Upper lobe of right lung (tissue), 1 donor: ENCODE data around the gene SVEP1. TPM values are rescaled to one million over a fixed set of nuclear protein-coding genes. Genes with fewer than 3 reads are reported as not detected.

Experiments
- ATAC-seq: fragments of 200-7000 bp; cut with Tn5 transposase; one replicate; pipeline ENCODE4 v1.9.1; 2020; ENCODE audit warnings: mild to moderate bottlenecking, moderate library complexity
- DNase-seq: peaks from one replicate; pipeline ENCODE4 v3.0.0-alpha.2; 2020
- H3K27ac ChIP-seq: fragments of 200-600 bp; one replicate; pipeline ENCODE4 v1.8.0; 2022
- H3K27me3 ChIP-seq: fragments of 200-600 bp; one replicate; pipeline ENCODE4 v1.8.0; 2022; ENCODE audit warnings: mild to moderate bottlenecking
- H3K36me3 ChIP-seq: fragments of 200-600 bp; one replicate; pipeline ENCODE4 v1.8.0; 2022
- H3K4me1 ChIP-seq: fragments of 200-600 bp; one replicate; pipeline ENCODE4 v1.8.0; 2022
- H3K4me3 ChIP-seq: fragments of 200-600 bp; one replicate; pipeline ENCODE4 v1.8.0; 2022; ENCODE audit warnings: mild to moderate bottlenecking
- H3K9me3 ChIP-seq: fragments of 200-600 bp; one replicate; pipeline ENCODE4 v1.8.0; 2022
- intact Hi-C: fragments of 100-400 bp; cut with DNase I; formaldehyde crosslinking; loops from one replicate; pipeline ENCODE4 v1.11.0; 2022
- long read RNA-seq: library from polyadenylated mRNA; unstranded; transcript quantifications from one replicate; pipeline ENCODE4 v2.0.0, GENCODE V29; 2021
- total RNA-seq: library from RNA; stranded (reverse); fragmentation: NEBNext Ultra II Directional; extraction: Animal tissue kit (Norgen Biotek cat#: 25700); gene quantifications from one replicate; pipeline ENCODE4 v1.2.1, GENCODE V29; 2021
- TF ChIP-seq, protein P1 (sequence below): fragments of 200-600 bp; IDR thresholded peaks from one replicate; pipeline ENCODE4 v1.8.0; 2022; ENCODE audit warnings: antibody characterized with exemption
- donor health status: DM: no; HTN: yes; CAD: no; lungs with severe emphysema.

Gene SVEP1
- 88.1 TPM for total RNA-seq
- long read RNA-seq, full-length matches to known transcripts = 5 of 42 reads
- long read RNA-seq, partial matches to known transcripts = 32 of 42 reads
- long read RNA-seq, other reads (novel, unspliced or antisense) = 5 of 42 reads

- intact Hi-C loops = no loop called here
- Histone ChIP-seq H3K27me3 (peaks cover 26% of the 10 kb centered on the region), H3K27ac (peak within 1 kb of the TSS; percentile 82), H3K4me3 (peak within 1 kb of the TSS; percentile 57), H3K9me3 (no peaks in the 10 kb centered on the region), H3K36me3 (no peaks in the 10 kb centered on the region), H3K4me1 (no peaks in the 10 kb centered on the region)
- DNase-seq (peak; percentile 85), ATAC-seq (peak; percentile 87)
- TF ChIP-seq, protein P1, sequence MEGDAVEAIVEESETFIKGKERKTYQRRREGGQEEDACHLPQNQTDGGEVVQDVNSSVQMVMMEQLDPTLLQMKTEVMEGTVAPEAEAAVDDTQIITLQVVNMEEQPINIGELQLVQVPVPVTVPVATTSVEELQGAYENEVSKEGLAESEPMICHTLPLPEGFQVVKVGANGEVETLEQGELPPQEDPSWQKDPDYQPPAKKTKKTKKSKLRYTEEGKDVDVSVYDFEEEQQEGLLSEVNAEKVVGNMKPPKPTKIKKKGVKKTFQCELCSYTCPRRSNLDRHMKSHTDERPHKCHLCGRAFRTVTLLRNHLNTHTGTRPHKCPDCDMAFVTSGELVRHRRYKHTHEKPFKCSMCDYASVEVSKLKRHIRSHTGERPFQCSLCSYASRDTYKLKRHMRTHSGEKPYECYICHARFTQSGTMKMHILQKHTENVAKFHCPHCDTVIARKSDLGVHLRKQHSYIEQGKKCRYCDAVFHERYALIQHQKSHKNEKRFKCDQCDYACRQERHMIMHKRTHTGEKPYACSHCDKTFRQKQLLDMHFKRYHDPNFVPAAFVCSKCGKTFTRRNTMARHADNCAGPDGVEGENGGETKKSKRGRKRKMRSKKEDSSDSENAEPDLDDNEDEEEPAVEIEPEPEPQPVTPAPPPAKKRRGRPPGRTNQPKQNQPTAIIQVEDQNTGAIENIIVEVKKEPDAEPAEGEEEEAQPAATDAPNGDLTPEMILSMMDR = no peak
Observed at GRCh38 chr9:110579034-110579861, at the start of gene SVEP1. Gene SVEP1 (minus strand): TSS chr9:110579741. CDS start chr9:110579543, 198 bp downstream.

- no peaks in the 10 kb centered on the region for H3K36me3 ChIP-seq
- H3K27me3 ChIP-seq = no peaks in the 10 kb centered on the region
- H3K9me3 ChIP-seq = no peaks in the 10 kb centered on the region
- TF ChIP-seq, protein P1 = no peak
- ATAC-seq (no peak), DNase-seq (no peak)
- no peak overlapping the region for H3K27ac ChIP-seq
- no peak overlapping the region for H3K4me3 ChIP-seq
- intact Hi-C loops = no loop called here
- H3K4me1 ChIP-seq = no peaks in the 10 kb centered on the region
Observed at GRCh38 chr9:110626101-110626829, 46.7 kb upstream of the SVEP1 start.

GRCh38 chr9:110623462-110624025 is 44.0 kb upstream of the SVEP1 start:
- Histone ChIP-seq H3K9me3 (no peaks in the 10 kb centered on the region), H3K36me3 (no peaks in the 10 kb centered on the region), H3K4me3 (no peak overlapping the region), H3K27me3 (no peaks in the 10 kb centered on the region), H3K27ac (no peak overlapping the region), H3K4me1 (no peaks in the 10 kb centered on the region)
- peak; percentile 79 for ATAC-seq
- intact Hi-C loops = no loop called here
- DNase-seq = no peak
- TF ChIP-seq, protein P1 = peak; percentile 68

DNA sequence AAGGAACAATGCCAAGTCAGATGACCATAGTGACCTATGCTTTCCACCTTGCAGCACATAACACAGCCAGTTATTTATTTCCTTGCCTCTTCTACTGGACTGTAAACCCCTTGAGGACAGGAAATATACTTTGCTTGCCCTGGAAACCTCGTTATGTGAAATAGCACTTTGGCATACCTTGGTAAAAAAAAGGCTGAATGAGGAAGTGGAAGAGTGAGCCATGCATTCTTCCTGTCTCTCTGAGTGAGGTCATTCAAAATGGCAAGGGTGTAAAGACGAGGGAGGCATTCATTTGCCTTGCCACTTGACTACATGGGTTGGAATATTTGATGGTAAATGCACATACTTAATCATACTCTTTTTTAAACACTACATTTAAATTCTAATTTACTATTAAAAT is 42.8 kb upstream of the SVEP1 start:
- Histone ChIP-seq H3K4me3 (no peak overlapping the region), H3K27me3 (no peaks in the 10 kb centered on the region), H3K27ac (no peak overlapping the region), H3K4me1 (no peaks in the 10 kb centered on the region), H3K36me3 (no peaks in the 10 kb centered on the region), H3K9me3 (no peaks in the 10 kb centered on the region)
- TF ChIP-seq, protein P1 = no peak
- DNase-seq = no peak
- no peak for ATAC-seq
- intact Hi-C loops = no loop called here

DNA sequence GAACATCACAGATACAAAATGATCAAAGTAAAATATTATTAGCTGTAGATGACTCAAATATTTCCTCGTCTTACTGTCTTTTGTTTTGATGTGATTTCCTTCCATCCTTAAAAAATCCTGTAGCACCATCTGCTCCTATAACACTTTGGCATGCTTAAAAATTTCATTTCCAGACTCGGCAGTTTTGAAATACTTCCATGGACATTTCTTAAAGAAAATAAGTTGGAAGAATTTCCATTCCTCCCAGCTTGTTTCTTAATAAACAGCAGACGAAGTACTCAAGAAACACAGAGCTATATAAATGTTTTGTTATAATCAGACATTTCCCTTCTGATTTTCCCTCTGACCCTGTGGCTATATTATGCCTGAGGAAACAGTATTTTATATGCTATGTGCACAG is 41.2 kb upstream of the SVEP1 start:
- TF ChIP-seq, protein P1 = no peak
- no peaks in the 10 kb centered on the region for H3K9me3 ChIP-seq
- H3K27ac ChIP-seq = no peak overlapping the region
- no peaks in the 10 kb centered on the region for H3K4me1 ChIP-seq
- no peaks in the 10 kb centered on the region for H3K36me3 ChIP-seq
- intact Hi-C loops = no loop called here
- ATAC-seq (no peak), DNase-seq (no peak)
- H3K27me3 ChIP-seq = no peaks in the 10 kb centered on the region
- no peak overlapping the region for H3K4me3 ChIP-seq
